Natural killer cell (primary cell): ENCODE results near the gene EYS. TPM values are rescaled to one million over a fixed set of nuclear protein-coding genes. Genes with fewer than 3 reads are reported as not detected.

Experiments used
- ATAC-seq, 3 donors: fragments of 150-1000 bp in 2 of 3; fragments of 200-7000 bp in 1 of 3; cut with Tn5 transposase; 1 replicate in 1 of 3; 2 replicates in 2 of 3; pipeline ENCODE4 v1.10.0; 2021; ENCODE audit warnings: mild to moderate bottlenecking in 2 of 3, moderate library complexity in 2 of 3
- DNase-seq, 2 donors: peaks; one replicate each; pipeline versions ENCODE4 v3.0.0 to v3.0.0-alpha.2; 2013 to 2021; ENCODE audit warnings: mixed read lengths in 1 of 2
- H3K27ac ChIP-seq: one replicate; pipeline ENCODE4 v1.5.1; 2013; ENCODE audit warnings: mild to moderate bottlenecking, low read length
- H3K27me3 ChIP-seq: one replicate; pipeline ENCODE4 v1.6.1; 2013; ENCODE audit warnings: low read length; ENCODE audit not compliant: control insufficient read depth, insufficient read depth
- H3K36me3 ChIP-seq: one replicate; pipeline ENCODE4 v1.6.1; 2013; ENCODE audit warnings: low read length; ENCODE audit not compliant: control insufficient read depth, insufficient read depth
- H3K4me1 ChIP-seq: one replicate; pipeline ENCODE4 v1.6.1; 2013; ENCODE audit warnings: low read length; ENCODE audit not compliant: control insufficient read depth, insufficient read depth
- H3K4me3 ChIP-seq: one replicate; pipeline ENCODE4 v1.5.1; 2013; ENCODE audit warnings: low read length
- H3K9me3 ChIP-seq: one replicate; pipeline ENCODE4 v1.6.1; 2013; ENCODE audit warnings: low read length; ENCODE audit not compliant: control insufficient read depth, insufficient read depth
- H3K27ac Mint-ChIP-seq, 2 donors: one replicate each; pipeline ENCODE4 v1.8.0; 2022; ENCODE audit warnings: mild to moderate bottlenecking in 2 of 2, mixed read lengths in 2 of 2, moderate library complexity in 1 of 2
- H3K27me3 Mint-ChIP-seq, 2 donors: one replicate each; pipeline ENCODE4 v1.8.0; 2022; ENCODE audit warnings: low read depth in 2 of 2, mixed read lengths in 2 of 2
- H3K36me3 Mint-ChIP-seq: one replicate; pipeline ENCODE4 v1.8.0; 2022; ENCODE audit warnings: mixed read lengths
- H3K4me1 Mint-ChIP-seq, 2 donors: one replicate each; pipeline ENCODE4 v1.8.0; 2022; ENCODE audit warnings: mixed read lengths in 2 of 2
- H3K4me3 Mint-ChIP-seq: one replicate; pipeline ENCODE4 v1.8.0; 2022; ENCODE audit warnings: mild to moderate bottlenecking, moderate library complexity, mixed read lengths
- H3K9me3 Mint-ChIP-seq, 2 donors: one replicate each; pipeline ENCODE4 v1.8.0; 2022; ENCODE audit warnings: mixed read lengths in 2 of 2
- WGBS: methylation state at CpG from one replicate; pipeline ENCODE4 v1.1.7; 2013; ENCODE audit warnings: missing lambda C conversion rate; ENCODE audit not compliant: insufficient coverage; 5-methylcytosine and 5-hydroxymethylcytosine counted together
- intact Hi-C: fragments of 100-400 bp; cut with micrococcal nuclease; formaldehyde crosslinking; loops from one replicate; pipeline ENCODE4 v1.14.2; 2022
- total RNA-seq, 4 donors: library from RNA; stranded (reverse); fragments of 120-200 nt in 1 of 4; gene quantifications; one replicate each; pipeline versions ENCODE4 v1.2.3 to v1.2.4, GENCODE V29; 2013 to 2022
- TF ChIP-seq, protein P1 (sequence below): fragments of 200-600 bp; IDR thresholded peaks from one replicate; pipeline ENCODE4 v1.8.0; 2022; ENCODE audit warnings: antibody characterized with exemption

The EYS gene
- total RNA-seq, 3 donors from 2014 or later (not counting 1 experiment from before 2014, with no cell fraction given): 0.55 TPM; not detected in 2

DNA sequence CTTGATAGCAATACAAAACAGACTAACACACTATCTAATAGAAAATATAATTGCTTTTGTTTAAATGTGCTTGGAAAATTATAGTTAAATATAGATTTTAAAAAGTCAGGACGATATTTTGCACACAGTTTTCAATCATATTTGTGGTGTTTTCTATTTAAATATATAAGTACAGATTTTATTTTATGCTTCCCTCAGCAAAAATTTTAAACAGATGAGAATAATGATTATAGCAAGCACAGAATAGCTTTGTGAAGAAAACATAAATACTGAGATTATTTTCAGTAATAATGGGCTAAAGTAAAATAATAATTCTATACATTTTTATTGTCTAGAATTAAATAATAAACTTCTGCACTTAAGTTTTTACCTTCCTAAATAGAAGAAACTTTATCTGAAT is 1262.0 kb downstream of the EYS start:
- H3K27ac Mint-ChIP-seq: no peak overlapping the region
- no CpG with 5 or more reads among the region's 1 CpG for WGBS
- DNase-seq: no peak
- H3K36me3 Mint-ChIP-seq: peaks cover 7% of the 10 kb centered on the region
- intact Hi-C loops: no loop called here
- Histone ChIP-seq H3K36me3 (no peaks in the 10 kb centered on the region), H3K9me3 (peaks cover 6% of the 10 kb centered on the region), H3K4me3 (no peak overlapping the region), H3K4me1 (no peaks in the 10 kb centered on the region), H3K27ac (no peak overlapping the region), H3K27me3 (no peaks in the 10 kb centered on the region)
- H3K4me1 Mint-ChIP-seq: no peaks in the 10 kb centered on the region
- no peak for ATAC-seq
- no peaks in the 10 kb centered on the region for H3K27me3 Mint-ChIP-seq
- H3K4me3 Mint-ChIP-seq: no peak overlapping the region
- peaks cover 4 to 21% of the 10 kb centered on the region in 2 donors for H3K9me3 Mint-ChIP-seq
- TF ChIP-seq, protein P1, sequence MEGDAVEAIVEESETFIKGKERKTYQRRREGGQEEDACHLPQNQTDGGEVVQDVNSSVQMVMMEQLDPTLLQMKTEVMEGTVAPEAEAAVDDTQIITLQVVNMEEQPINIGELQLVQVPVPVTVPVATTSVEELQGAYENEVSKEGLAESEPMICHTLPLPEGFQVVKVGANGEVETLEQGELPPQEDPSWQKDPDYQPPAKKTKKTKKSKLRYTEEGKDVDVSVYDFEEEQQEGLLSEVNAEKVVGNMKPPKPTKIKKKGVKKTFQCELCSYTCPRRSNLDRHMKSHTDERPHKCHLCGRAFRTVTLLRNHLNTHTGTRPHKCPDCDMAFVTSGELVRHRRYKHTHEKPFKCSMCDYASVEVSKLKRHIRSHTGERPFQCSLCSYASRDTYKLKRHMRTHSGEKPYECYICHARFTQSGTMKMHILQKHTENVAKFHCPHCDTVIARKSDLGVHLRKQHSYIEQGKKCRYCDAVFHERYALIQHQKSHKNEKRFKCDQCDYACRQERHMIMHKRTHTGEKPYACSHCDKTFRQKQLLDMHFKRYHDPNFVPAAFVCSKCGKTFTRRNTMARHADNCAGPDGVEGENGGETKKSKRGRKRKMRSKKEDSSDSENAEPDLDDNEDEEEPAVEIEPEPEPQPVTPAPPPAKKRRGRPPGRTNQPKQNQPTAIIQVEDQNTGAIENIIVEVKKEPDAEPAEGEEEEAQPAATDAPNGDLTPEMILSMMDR: no peak

DNA sequence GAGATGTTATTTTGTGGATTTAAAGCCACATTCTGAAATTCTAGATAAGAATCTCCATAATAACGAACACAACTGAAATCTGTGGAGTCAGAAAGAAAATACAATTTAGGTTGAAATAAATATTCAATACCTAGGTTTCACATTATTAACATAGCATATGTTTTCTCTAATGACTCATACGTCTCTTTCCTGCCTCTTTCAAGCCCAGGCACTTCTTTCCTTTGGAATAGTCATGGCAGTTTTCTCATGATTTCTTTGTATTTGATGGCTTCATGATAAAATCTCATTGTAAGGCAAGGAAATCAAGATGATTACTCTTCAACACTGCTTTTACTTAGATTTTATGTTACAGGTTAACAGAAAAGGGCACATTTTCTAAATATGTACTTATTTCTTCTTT is 1267.8 kb downstream of the EYS start:
- Mint-ChIP-seq H3K4me1 (no peaks in the 10 kb centered on the region), H3K36me3 (peaks cover 7% of the 10 kb centered on the region), H3K27me3 (no peaks in the 10 kb centered on the region), H3K9me3 (peaks cover 4 to 10% of the 10 kb centered on the region in 2 donors), H3K4me3 (no peak overlapping the region), H3K27ac (no peak overlapping the region)
- Histone ChIP-seq H3K27me3 (no peaks in the 10 kb centered on the region), H3K36me3 (no peaks in the 10 kb centered on the region), H3K4me3 (no peak overlapping the region), H3K9me3 (peaks cover 6% of the 10 kb centered on the region), H3K27ac (no peak overlapping the region), H3K4me1 (no peaks in the 10 kb centered on the region)
- ATAC-seq (no peak), DNase-seq (no peak)
- TF ChIP-seq, protein P1: no peak
- intact Hi-C loops: no loop called here
- WGBS: 43% methylated on average over 1 of the region's 2 CpGs

DNA sequence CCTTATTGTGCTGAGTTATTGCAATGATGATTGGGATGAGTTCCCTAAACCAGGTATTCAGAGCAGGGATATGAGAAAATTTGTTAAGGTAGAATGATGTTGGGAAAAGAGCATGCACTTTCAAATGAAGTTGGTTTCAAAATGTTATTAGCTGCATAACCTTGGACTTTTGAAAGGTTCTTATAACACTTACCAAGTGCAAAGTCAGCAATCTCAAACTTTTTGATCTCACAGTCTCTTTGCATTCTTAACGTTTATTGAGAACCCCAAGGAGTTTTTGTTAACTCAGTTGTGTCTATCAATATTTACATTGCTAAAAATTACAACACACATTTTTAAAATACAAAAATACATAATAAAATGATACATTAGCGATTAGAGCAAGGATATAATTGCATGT is 1269.0 kb downstream of the EYS start:
- Mint-ChIP-seq H3K9me3 (peaks cover 4 to 9% of the 10 kb centered on the region in 2 donors), H3K4me3 (no peak overlapping the region), H3K4me1 (no peaks in the 10 kb centered on the region), H3K27me3 (no peaks in the 10 kb centered on the region), H3K36me3 (no peaks in the 10 kb centered on the region), H3K27ac (no peak overlapping the region)
- Histone ChIP-seq H3K4me1 (no peaks in the 10 kb centered on the region), H3K36me3 (no peaks in the 10 kb centered on the region), H3K9me3 (peaks cover 6% of the 10 kb centered on the region), H3K27ac (no peak overlapping the region), H3K27me3 (no peaks in the 10 kb centered on the region), H3K4me3 (no peak overlapping the region)
- ATAC-seq (no peak), DNase-seq (no peak)
- intact Hi-C loops: no loop called here
- no CpG with 5 or more reads among the region's 2 CpGs for WGBS
- TF ChIP-seq, protein P1: no peak

DNA sequence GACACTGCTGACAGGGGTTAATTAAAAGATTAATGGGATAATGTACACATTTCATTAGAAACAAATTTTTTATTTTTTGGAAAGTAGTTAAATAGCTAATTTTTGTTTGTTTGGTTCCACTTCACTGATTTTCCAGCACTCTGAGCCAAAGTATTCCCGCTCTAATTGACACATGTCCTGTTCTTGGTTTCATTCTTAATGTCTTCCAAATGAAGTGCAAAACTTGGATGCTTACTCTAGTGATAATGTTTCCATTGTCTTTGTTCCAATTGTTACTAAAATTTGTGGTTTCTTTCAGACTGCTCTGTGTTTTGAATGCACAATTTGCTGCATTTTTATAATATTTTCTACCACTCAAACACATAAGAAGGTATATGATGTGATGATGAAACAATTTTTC is 1277.1 kb downstream of the EYS start:
- H3K9me3 Mint-ChIP-seq: peaks cover 8 to 13% of the 10 kb centered on the region in 2 donors
- H3K36me3 Mint-ChIP-seq: peaks cover 2% of the 10 kb centered on the region
- H3K27me3 ChIP-seq: no peaks in the 10 kb centered on the region
- no peak for DNase-seq
- no peak overlapping the region for H3K4me3 ChIP-seq
- TF ChIP-seq, protein P1: no peak
- H3K27ac Mint-ChIP-seq: no peak overlapping the region
- H3K9me3 ChIP-seq: no peaks in the 10 kb centered on the region
- intact Hi-C loops: no loop called here
- H3K4me1 ChIP-seq: no peaks in the 10 kb centered on the region
- H3K27ac ChIP-seq: no peak overlapping the region
- no peak for ATAC-seq
- H3K4me1 Mint-ChIP-seq: no peaks in the 10 kb centered on the region
- H3K36me3 ChIP-seq: no peaks in the 10 kb centered on the region
- 100% methylated on average over 1 of the region's 1 CpG for WGBS
- H3K27me3 Mint-ChIP-seq: no peaks in the 10 kb centered on the region
- no peak overlapping the region for H3K4me3 Mint-ChIP-seq
